Keratinocyte (primary cell): Measurements from ENCODE around the gene ROPN1L. TPM values are rescaled to one million over a fixed set of nuclear protein-coding genes. Genes with fewer than 3 reads are reported as not detected.

Experiments used
- DNase-seq: peaks from one replicate; pipeline ENCODE4 v3.0.0-alpha.2; 2011; ENCODE audit warnings: low read depth, missing footprints, low spot score
- FAIRE-seq: peaks from 2 replicates; lab custom pipeline; 2011; peaks lifted over from hg19 to GRCh38; lab: Jason Lieb, UNC
- H2AFZ ChIP-seq: 2 replicates; pipeline ENCODE4 v1.6.0; 2012; ENCODE audit warnings: low read length, control low read depth, inconsistent platforms; ENCODE audit not compliant: control insufficient read depth
- H3K27ac ChIP-seq: 2 replicates; pipeline ENCODE4 v1.5.1; 2011; ENCODE audit warnings: low read length; ENCODE audit not compliant: control insufficient read depth, insufficient read depth
- H3K27me3 ChIP-seq: 3 replicates; pipeline ENCODE4 v1.6.0; 2011; ENCODE audit warnings: low read length; ENCODE audit not compliant: control insufficient read depth, insufficient read depth; ENCODE audit errors: extremely low read depth
- H3K36me3 ChIP-seq, 2 experiments: 2 replicates in 1 of 2; 3 replicates in 1 of 2; pipeline ENCODE4 v1.5.1; 2011; ENCODE audit warnings: low read length in 2 of 2, mild to moderate bottlenecking in 1 of 2; ENCODE audit not compliant: control insufficient read depth in 2 of 2, insufficient read depth in 2 of 2; ENCODE audit errors: extremely low read depth in 1 of 2
- H3K4me1 ChIP-seq: 3 replicates; pipeline ENCODE4 v1.5.1; 2011; ENCODE audit warnings: low read length; ENCODE audit not compliant: control insufficient read depth, insufficient read depth; ENCODE audit errors: extremely low read depth
- H3K4me2 ChIP-seq: 3 replicates; pipeline ENCODE4 v1.6.0; 2011; ENCODE audit warnings: low read depth, low read length; ENCODE audit not compliant: control insufficient read depth, insufficient read depth; ENCODE audit errors: extremely low read depth
- H3K4me3 ChIP-seq, 3 experiments: fragments of 200-600 bp in 1 of 3; sonication (generic) in 1 of 3; 2 replicates in 2 of 3; 3 replicates in 1 of 3; pipeline ENCODE4 v1.5.1; 2011 to 2016; ENCODE audit warnings: low read length in 3 of 3, mild to moderate bottlenecking in 3 of 3, control low read depth in 2 of 3, inconsistent platforms in 1 of 3, low read depth in 1 of 3, mixed read lengths in 1 of 3, mixed run types in 1 of 3, moderate library complexity in 1 of 3; ENCODE audit not compliant: control insufficient read depth in 2 of 3, insufficient read depth in 2 of 3; ENCODE audit errors: extremely low read depth in 1 of 3
- H3K79me2 ChIP-seq: 2 replicates; pipeline ENCODE4 v1.6.0; 2012; ENCODE audit warnings: low read length; ENCODE audit not compliant: control insufficient read depth, insufficient read depth
- H3K9ac ChIP-seq: 3 replicates; pipeline ENCODE4 v1.6.0; 2011; ENCODE audit warnings: low read length; ENCODE audit not compliant: control insufficient read depth, insufficient read depth; ENCODE audit errors: extremely low read depth
- H3K9me1 ChIP-seq: 3 replicates; pipeline ENCODE4 v1.6.0; 2011; ENCODE audit warnings: low read length; ENCODE audit not compliant: control insufficient read depth, insufficient read depth; ENCODE audit errors: extremely low read depth
- H3K9me3 ChIP-seq: 2 replicates; pipeline ENCODE4 v1.5.1; 2012; ENCODE audit warnings: low read depth, low read length; ENCODE audit not compliant: control insufficient read depth
- H4K20me1 ChIP-seq: 3 replicates; pipeline ENCODE4 v1.6.0; 2011; ENCODE audit warnings: low read length; ENCODE audit not compliant: control insufficient read depth, insufficient read depth; ENCODE audit errors: extremely low read depth
- CTCF ChIP-seq, 3 experiments: IDR thresholded peaks in 1 of 3; conservative IDR thresholded peaks in 1 of 3; optimal IDR thresholded peaks in 1 of 3; 2 replicates in 2 of 3; 3 replicates in 1 of 3; pipeline versions ENCODE3 to v1.5.1; 2011; ENCODE audit warnings: low read length in 3 of 3, mild to moderate bottlenecking in 3 of 3, moderate library complexity in 2 of 3, control low read depth in 1 of 3, inconsistent platforms in 1 of 3; ENCODE audit not compliant: insufficient read depth in 2 of 3; ENCODE audit errors: extremely low read depth in 1 of 3
- EZH2 ChIP-seq: IDR thresholded peaks from one replicate; pipeline ENCODE4 v1.6.1; 2012; ENCODE audit warnings: inconsistent platforms, mild to moderate bottlenecking, low read length, moderate library complexity
- dilution Hi-C: fragments of 300-500 bp; cut with MboI; formaldehyde crosslinking; loops from one replicate; pipeline ENCODE4 v1.7.0; 2020; ENCODE audit warnings: low sequenced_read_pairs; ENCODE audit not compliant: extremely low pct_ligation_motif_present
- polyA plus RNA-seq, 5 experiments: library from polyadenylated mRNA; depleted of rRNA in 3 of 5; stranded (reverse) in 3 of 5; stranded (forward) in 1 of 5; unstranded in 1 of 5; fragments of >200 nt; gene quantifications; 1 replicate in 1 of 5; 2 replicates in 3 of 5; 3 replicates in 1 of 5; pipeline versions ENCODE4 v1.2.1 to v1.2.3, GENCODE V29; 2011 to 2012; ENCODE audit warnings: missing spikeins in 2 of 5, low read depth in 1 of 5, low replicate concordance in 1 of 5

The ROPN1L gene
- polyA plus RNA-seq, 1 donor (not counting 4 experiments of a cell fraction or from before 2014, with no cell fraction given), result not detected

GRCh38 chr5:10400831-10401230, 40.8 kb upstream of the ROPN1L start:
- no peaks in the 10 kb centered on the region for H3K4me1 ChIP-seq
- FAIRE-seq, result no peak
- TF ChIP-seq CTCF (optimal IDR thresholded peaks at IDR 0.05 in 1 of 3, IDR thresholded peaks at IDR 0.05 in 1 of 3, conservative IDR thresholded peaks at IDR 0.05 in 1 of 3; ENCODE audit: extremely low read depth in 1 of 3, insufficient read depth in 2 of 3, low read length in 3 of 3) (no peak), EZH2 (no peak)
- no peaks in the 10 kb centered on the region for H3K27me3 ChIP-seq
- H3K9me1 ChIP-seq, result no peaks in the 10 kb centered on the region
- no peaks in the 10 kb centered on the region for H3K79me2 ChIP-seq
- dilution Hi-C loops, result no loop called here
- H3K36me3 ChIP-seq, result peaks cover 6 to 22% of the 10 kb centered on the region in 2 experiments
- H3K27ac ChIP-seq, result no peak overlapping the region
- H3K4me3 ChIP-seq, result no peak overlapping the region
- H2AFZ ChIP-seq, result no peak overlapping the region
- DNase-seq, result no peak
- H3K4me2 ChIP-seq, result no peak overlapping the region
- H3K9ac ChIP-seq, result no peak overlapping the region
- H3K9me3 ChIP-seq, result no peaks in the 10 kb centered on the region
- no peaks in the 10 kb centered on the region for H4K20me1 ChIP-seq

- no peak for TF ChIP-seq EZH2
- TF ChIP-seq CTCF (optimal IDR thresholded peaks at IDR 0.05 in 1 of 3, IDR thresholded peaks at IDR 0.05 in 1 of 3, conservative IDR thresholded peaks at IDR 0.05 in 1 of 3; ENCODE audit: extremely low read depth in 1 of 3, insufficient read depth in 2 of 3, low read length in 3 of 3), result no peak
- dilution Hi-C loops, result no loop called here
- H3K9me3 ChIP-seq, result no peaks in the 10 kb centered on the region
- H3K4me3 ChIP-seq, result no peak overlapping the region
- DNase-seq, result no peak
- H3K79me2 ChIP-seq, result no peaks in the 10 kb centered on the region
- H4K20me1 ChIP-seq, result no peaks in the 10 kb centered on the region
- H3K27ac ChIP-seq, result no peak overlapping the region
- no peaks in the 10 kb centered on the region for H3K27me3 ChIP-seq
- no peaks in the 10 kb centered on the region for H3K4me1 ChIP-seq
- no peak overlapping the region for H3K4me2 ChIP-seq
- no peak overlapping the region for H2AFZ ChIP-seq
- H3K36me3 ChIP-seq, result peaks cover 7 to 23% of the 10 kb centered on the region in 2 experiments
- no peak for FAIRE-seq
- H3K9ac ChIP-seq, result no peak overlapping the region
- H3K9me1 ChIP-seq, result no peaks in the 10 kb centered on the region
These were observed 40.2 kb upstream of the ROPN1L start for GRCh38 chr5:10401498-10401897.
